Karpas-422 (cell line): ENCODE data around the gene MAP3K14. TPM values are rescaled to one million over a fixed set of nuclear protein-coding genes. Genes with fewer than 3 reads are reported as not detected.

ENCODE experiments used
- DNase-seq: peaks from one replicate; pipeline ENCODE4 v3.0.0-alpha.2; 2015
- H2AFZ ChIP-seq: fragments of 200-600 bp; sonication (generic); 2 replicates; pipeline ENCODE4 v1.6.1; 2014; ENCODE audit warnings: antibody characterized with exemption, low read length, mixed read lengths
- H3K27ac ChIP-seq: fragments of 200-600 bp; sonication (generic); 2 replicates; pipeline ENCODE4 v1.5.1; 2014; ENCODE audit warnings: mild to moderate bottlenecking, low read length, moderate library complexity
- H3K27me3 ChIP-seq: fragments of 200-600 bp; sonication (generic); 2 replicates; pipeline ENCODE4 v1.6.1; 2014; ENCODE audit warnings: low read length, mixed read lengths
- H3K36me3 ChIP-seq: fragments of 200-600 bp; sonication (generic); 2 replicates; pipeline ENCODE4 v1.6.1; 2014; ENCODE audit warnings: low read length, mixed read lengths; ENCODE audit not compliant: insufficient read depth
- H3K4me1 ChIP-seq: fragments of 200-600 bp; sonication (generic); 2 replicates; pipeline ENCODE4 v1.6.1; 2014; ENCODE audit warnings: mild to moderate bottlenecking, low read length, mixed read lengths
- H3K4me2 ChIP-seq: fragments of 200-600 bp; sonication (generic); 2 replicates; pipeline ENCODE4 v1.6.1; 2014; ENCODE audit warnings: low read length, low read depth, mild to moderate bottlenecking; ENCODE audit not compliant: poor library complexity, severe bottlenecking
- H3K4me3 ChIP-seq: fragments of 200-600 bp; sonication (generic); 2 replicates; pipeline ENCODE4 v1.5.1; 2014; ENCODE audit warnings: mild to moderate bottlenecking, antibody characterized with exemption, low read length, mixed read lengths
- H3K79me2 ChIP-seq: fragments of 200-600 bp; sonication (generic); 2 replicates; pipeline ENCODE4 v1.6.1; 2014; ENCODE audit warnings: mild to moderate bottlenecking, low read length, mixed read lengths
- H3K9ac ChIP-seq: fragments of 200-600 bp; sonication (generic); 2 replicates; pipeline ENCODE4 v1.6.0; 2014; ENCODE audit warnings: low read length
- H3K9me2 ChIP-seq: fragments of 200-600 bp; sonication (generic), shearing (Covaris generic); replicated peaks from 2 replicates; pipeline ENCODE4 v1.6.0; 2014; ENCODE audit warnings: mild to moderate bottlenecking, low read length, moderate library complexity; ENCODE audit not compliant: insufficient read depth
- H3K9me3 ChIP-seq: fragments of 300-700, 200-600 bp; sonication (generic); 2 replicates; pipeline ENCODE4 v1.6.1; 2014; ENCODE audit warnings: low read length, mixed read lengths
- H4K20me1 ChIP-seq: fragments of 200-600 bp; sonication (generic); 2 replicates; pipeline ENCODE4 v1.6.1; 2014; ENCODE audit warnings: mild to moderate bottlenecking, antibody characterized with exemption, low read length, low read depth; ENCODE audit not compliant: insufficient read depth
- total RNA-seq: library from RNA; depleted of rRNA; stranded (reverse); fragments of >200 nt; shearing (Covaris generic); gene quantifications from 2 replicates; pipeline ENCODE4 v1.2.3, GENCODE V29; 2014; ENCODE audit warnings: low replicate concordance

Gene MAP3K14
- total RNA-seq, 1 experiment from 2014 or later, result 7.6 TPM

DNA sequence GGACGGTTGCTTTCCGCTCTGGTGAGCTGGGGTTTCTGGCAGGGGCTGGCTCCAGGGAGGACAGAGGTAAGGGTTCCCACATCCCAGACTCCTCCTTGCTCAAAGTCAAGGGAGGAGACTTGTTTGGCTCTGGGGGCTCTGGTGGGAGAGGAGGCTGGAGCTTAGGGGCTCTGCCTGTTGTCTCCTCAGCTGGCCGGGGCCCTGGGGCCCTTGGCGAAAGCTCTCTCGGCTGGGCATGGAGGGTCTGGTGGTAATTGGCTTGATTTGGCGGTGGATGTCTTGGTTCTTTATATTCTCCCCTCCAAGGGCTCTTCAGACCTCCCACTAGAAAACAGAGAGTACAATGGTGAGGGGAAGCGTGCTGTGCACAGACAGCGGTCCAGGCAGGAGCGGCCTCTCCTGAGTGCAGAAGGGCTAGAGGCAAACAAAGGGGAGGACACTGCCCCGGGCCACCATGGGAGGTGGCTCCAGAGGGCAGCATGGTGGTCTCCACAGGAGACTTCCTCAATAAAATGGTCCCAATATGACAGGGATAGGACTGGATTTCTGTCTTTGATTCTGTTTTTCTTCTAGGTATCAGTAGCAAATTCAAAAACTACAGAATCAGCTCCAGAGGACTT lies 49.3 kb downstream of the MAP3K14 start:
- H4K20me1 ChIP-seq, result no peaks in the 10 kb centered on the region

DNA sequence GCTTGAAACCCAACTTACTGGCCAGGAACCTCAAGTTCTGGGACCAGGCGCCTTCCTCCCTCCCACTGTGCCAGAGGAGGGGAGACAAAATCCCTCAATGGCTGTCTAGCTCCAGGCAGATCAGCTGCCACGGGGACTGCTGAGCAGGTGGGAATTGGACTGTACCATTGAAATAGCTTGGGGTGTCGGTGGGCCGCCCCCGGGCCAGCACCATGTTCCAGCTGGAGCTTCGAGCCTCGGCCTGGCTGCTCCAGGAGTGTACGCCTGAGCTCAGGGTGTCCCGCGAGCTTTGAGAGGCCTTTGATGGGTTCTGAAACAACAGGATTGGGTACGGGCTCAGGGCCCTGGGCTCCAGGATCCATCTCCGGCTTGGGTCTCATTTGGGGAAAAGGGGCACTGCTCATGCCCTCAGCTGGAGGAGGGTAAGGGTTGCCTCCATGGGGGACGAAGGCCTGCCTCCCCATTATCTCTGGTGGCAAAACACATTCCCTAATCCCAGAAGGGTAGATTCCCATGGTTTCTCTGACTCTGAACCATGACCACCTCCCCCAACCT lies 50.4 kb downstream of the MAP3K14 start:
- H3K4me1 ChIP-seq, result peaks cover 5% of the 10 kb centered on the region; the same call in 1 of the 2 replicates
- H3K27me3 ChIP-seq, result no peaks in the 10 kb centered on the region
- H3K27ac ChIP-seq, result no peak overlapping the region
- DNase-seq, result no peak
- no peaks in the 10 kb centered on the region for H3K79me2 ChIP-seq
- no peaks in the 10 kb centered on the region for H4K20me1 ChIP-seq
- no peak overlapping the region for H3K9ac ChIP-seq
- no peak overlapping the region for H2AFZ ChIP-seq
- H3K4me2 ChIP-seq, result no peak overlapping the region
- H3K9me2 ChIP-seq, result no peaks in the 10 kb centered on the region
- H3K36me3 ChIP-seq, result peaks cover 25% of the 10 kb centered on the region
- no peaks in the 10 kb centered on the region for H3K9me3 ChIP-seq
- H3K4me3 ChIP-seq, result no peak overlapping the region

More for the DNA sequence above, 49.3 kb downstream of the MAP3K14 start:
- Histone ChIP-seq H3K9ac (no peak overlapping the region), H3K4me2 (no peak overlapping the region), H3K4me3 (no peak overlapping the region), H3K4me1 (peaks cover 5% of the 10 kb centered on the region; the same call in 1 of the 2 replicates), H3K36me3 (peaks cover 29% of the 10 kb centered on the region), H2AFZ (no peak overlapping the region), H3K9me3 (no peaks in the 10 kb centered on the region), H3K27me3 (no peaks in the 10 kb centered on the region), H3K79me2 (no peaks in the 10 kb centered on the region), H3K9me2 (no peaks in the 10 kb centered on the region), H3K27ac (no peak overlapping the region)
- DNase-seq, result no peak

DNA sequence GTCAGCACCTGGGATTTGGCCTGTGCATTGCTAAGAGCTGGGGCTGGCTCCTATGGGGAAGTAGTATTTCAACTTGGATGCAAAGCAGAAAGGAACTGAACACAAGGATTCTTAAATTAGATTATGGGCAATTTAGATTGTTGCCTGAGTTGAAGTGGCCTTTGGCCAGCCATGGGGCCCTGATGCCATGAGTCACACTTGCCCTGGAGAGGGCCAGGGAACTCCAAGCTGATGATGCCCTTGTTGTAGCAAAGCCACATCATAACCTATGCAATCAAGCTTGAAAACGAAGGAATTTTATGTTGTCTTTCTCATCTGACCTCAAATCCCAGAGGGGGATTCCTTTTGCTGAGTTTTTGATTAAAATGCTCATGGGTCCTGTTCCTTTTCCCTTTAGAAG lies 51.0 kb downstream of the MAP3K14 start:
- H4K20me1 ChIP-seq, result no peaks in the 10 kb centered on the region
- H3K27me3 ChIP-seq, result no peaks in the 10 kb centered on the region
- H3K9ac ChIP-seq, result no peak overlapping the region
- peaks cover 5% of the 10 kb centered on the region; the same call in 1 of the 2 replicates for H3K4me1 ChIP-seq
- no peaks in the 10 kb centered on the region for H3K9me3 ChIP-seq
- H2AFZ ChIP-seq, result no peak overlapping the region
- H3K36me3 ChIP-seq, result peaks cover 25% of the 10 kb centered on the region
- no peaks in the 10 kb centered on the region for H3K79me2 ChIP-seq
- H3K4me2 ChIP-seq, result no peak overlapping the region
- no peak overlapping the region for H3K27ac ChIP-seq
- H3K9me2 ChIP-seq, result no peaks in the 10 kb centered on the region
- H3K4me3 ChIP-seq, result no peak overlapping the region
- no peak for DNase-seq

DNA sequence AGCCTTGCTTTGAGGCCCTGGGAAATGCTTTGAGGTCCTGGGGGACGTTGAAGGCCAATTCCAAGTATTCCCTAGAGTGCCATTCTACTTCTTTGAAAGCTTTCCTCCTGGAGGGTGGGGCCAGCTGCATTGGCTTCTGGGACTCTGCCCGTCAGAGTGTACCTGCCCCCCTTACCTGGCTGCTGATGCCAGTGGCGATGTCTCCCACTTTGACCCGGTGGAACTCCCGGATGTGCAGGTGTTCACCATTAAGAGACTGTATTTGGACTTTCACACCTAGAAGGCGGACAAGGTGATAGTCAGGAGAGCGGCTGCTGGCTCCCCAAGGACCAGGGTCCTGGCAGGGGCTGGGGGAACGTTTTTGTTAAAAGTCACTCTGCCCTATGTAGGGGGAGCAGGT lies 51.8 kb downstream of the MAP3K14 start:
- Histone ChIP-seq H3K79me2 (no peaks in the 10 kb centered on the region), H3K9ac (no peak overlapping the region), H2AFZ (no peak overlapping the region), H3K27me3 (no peaks in the 10 kb centered on the region), H3K9me3 (no peaks in the 10 kb centered on the region), H3K36me3 (peaks cover 22% of the 10 kb centered on the region), H4K20me1 (no peaks in the 10 kb centered on the region), H3K4me1 (peaks cover 5% of the 10 kb centered on the region; the same call in 1 of the 2 replicates), H3K9me2 (no peaks in the 10 kb centered on the region), H3K4me3 (no peak overlapping the region), H3K4me2 (no peak overlapping the region), H3K27ac (no peak overlapping the region)
- DNase-seq, result no peak

DNA sequence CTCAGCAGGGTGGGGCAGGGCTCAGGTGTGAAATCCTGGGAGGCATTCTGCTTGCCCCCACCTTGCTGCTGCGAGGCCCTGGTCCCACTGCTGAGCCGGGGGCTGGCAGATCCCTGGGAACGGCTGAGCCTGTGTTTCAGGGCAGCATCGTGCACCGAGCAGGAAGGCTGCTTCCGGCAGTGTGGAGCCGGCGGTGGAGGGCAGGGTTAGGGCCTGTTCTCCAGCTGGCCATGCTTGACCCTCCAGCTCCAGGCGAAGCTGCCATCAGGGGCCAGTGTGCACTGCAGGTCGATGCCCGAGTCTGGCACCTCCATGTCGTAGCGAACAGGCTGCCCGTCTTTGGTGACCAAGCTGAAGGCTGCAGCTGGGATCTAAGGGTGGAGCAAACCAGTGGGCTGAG lies 52.4 kb downstream of the MAP3K14 start:
- Histone ChIP-seq H3K9me2 (no peaks in the 10 kb centered on the region), H3K9me3 (no peaks in the 10 kb centered on the region), H3K36me3 (peaks cover 17% of the 10 kb centered on the region), H3K27me3 (no peaks in the 10 kb centered on the region), H3K79me2 (no peaks in the 10 kb centered on the region), H3K4me3 (no peak overlapping the region), H3K9ac (no peak overlapping the region), H3K4me1 (peaks cover 5% of the 10 kb centered on the region; the same call in 1 of the 2 replicates), H3K4me2 (no peak overlapping the region), H4K20me1 (no peaks in the 10 kb centered on the region), H3K27ac (no peak overlapping the region), H2AFZ (no peak overlapping the region)
- DNase-seq, result no peak

DNA sequence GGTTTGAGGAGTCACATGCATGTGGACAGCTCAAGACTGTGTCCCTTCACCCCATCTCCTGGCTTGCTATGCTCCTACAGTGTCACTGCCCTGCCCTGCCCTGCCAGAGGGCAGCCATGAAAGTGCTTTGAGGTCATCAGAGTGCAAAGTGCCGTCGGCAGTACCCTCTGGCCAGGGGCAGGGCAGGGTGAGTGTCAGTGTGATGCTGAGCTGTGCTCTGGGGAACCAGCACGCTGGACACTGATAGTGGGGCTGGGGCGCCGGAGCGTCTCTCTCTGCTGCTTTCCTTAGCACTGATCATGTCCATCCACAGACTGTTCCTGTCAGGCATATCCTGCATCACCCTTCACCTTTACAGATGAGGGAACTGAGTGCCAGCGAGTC lies 53.4 kb downstream of the MAP3K14 start:
- no peak overlapping the region for H3K4me2 ChIP-seq
- H3K9me2 ChIP-seq, result no peaks in the 10 kb centered on the region
- no peak overlapping the region for H3K27ac ChIP-seq
- H3K36me3 ChIP-seq, result peaks cover 14% of the 10 kb centered on the region
- no peaks in the 10 kb centered on the region for H3K9me3 ChIP-seq
- peaks cover 5% of the 10 kb centered on the region; the same call in 1 of the 2 replicates for H3K4me1 ChIP-seq
- H3K27me3 ChIP-seq, result no peaks in the 10 kb centered on the region
- DNase-seq, result no peak
- no peak overlapping the region for H3K4me3 ChIP-seq
- no peak overlapping the region for H2AFZ ChIP-seq
- H4K20me1 ChIP-seq, result no peaks in the 10 kb centered on the region
- H3K79me2 ChIP-seq, result no peaks in the 10 kb centered on the region
- H3K9ac ChIP-seq, result no peak overlapping the region

DNA sequence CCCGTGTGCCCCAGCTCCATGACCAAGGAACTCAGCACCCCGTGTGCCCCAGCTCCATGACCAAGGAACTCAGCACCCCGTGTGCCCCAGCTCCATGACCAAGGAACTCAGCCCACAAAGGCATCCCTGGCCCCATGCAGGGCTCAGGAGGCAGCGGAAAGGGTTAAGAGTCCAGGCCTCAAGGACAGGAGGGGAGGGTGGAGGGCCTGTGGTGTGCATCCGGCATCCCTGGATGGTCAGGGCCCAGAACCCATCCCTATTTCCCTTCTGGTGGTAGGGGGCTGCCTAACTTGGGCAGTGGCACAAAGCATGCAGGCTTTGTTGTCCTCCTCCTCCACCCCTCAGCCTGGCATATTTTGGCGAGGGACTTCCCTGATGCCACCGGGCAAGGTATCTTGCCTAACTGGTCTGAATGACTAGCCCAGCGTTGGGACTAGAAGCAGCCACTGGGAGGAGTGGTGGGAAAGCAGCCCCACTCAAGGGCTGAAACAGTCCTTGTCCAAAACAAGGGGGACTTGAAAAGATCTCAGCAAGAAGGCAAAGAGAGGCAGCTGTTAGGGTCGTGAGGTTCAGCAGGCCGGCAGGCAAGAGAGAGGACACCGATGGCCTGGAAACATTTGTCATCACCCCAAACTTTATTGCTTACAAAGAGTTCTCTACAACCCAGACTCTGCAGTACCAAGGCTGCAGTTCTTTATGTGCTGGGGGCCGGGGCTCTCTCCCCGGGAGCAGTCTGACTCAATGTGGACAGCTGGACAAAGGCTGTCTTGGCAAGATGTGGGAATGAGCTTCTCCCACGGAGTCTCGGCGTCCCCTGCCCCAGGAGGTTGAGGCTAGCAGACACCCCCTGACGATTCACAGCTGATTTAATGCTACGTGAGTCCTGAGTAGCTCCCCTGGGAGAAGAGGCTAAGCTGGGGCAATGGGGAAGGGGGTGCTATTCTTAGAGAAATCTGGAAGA lies 54.0 kb downstream of the MAP3K14 start:
- Histone ChIP-seq H3K9ac (no peak overlapping the region), H3K79me2 (no peaks in the 10 kb centered on the region), H3K4me2 (no peak overlapping the region), H3K27ac (no peak overlapping the region), H3K36me3 (peaks cover 12% of the 10 kb centered on the region), H3K4me1 (peaks cover 5% of the 10 kb centered on the region; the same call in 1 of the 2 replicates), H4K20me1 (no peaks in the 10 kb centered on the region; the same call in 1 of the 2 replicates), H3K9me2 (no peaks in the 10 kb centered on the region), H3K4me3 (no peak overlapping the region), H3K27me3 (no peaks in the 10 kb centered on the region), H2AFZ (no peak overlapping the region), H3K9me3 (no peaks in the 10 kb centered on the region)
- DNase-seq, result no peak
